Stimulated activated CD4-positive, alpha-beta T cell treated with anti-CD3 and anti-CD28 coated beads, Interleukin-12 subunit alpha, Interleukin-12 subunit beta, amount 100 ng/mL, for 24 hours (primary cell): ENCODE results near the gene BUB1B.
"Not testable (repeated sequence)": the region's sequence is repeated elsewhere in the genome, so short reads cannot be mapped to it uniquely, and the experiment has no call there.

Experiments used
- DNase-seq, 2 experiments: peaks; one replicate each; pipeline ENCODE4 v3.0.0-alpha.2; 2020; ENCODE audit warnings: low read depth in 2 of 2

The BUB1B gene

GRCh38 chr15:40135846-40136450, 24.9 kb upstream of the BUB1B start:
- DNase-seq = not testable (repeated sequence)

GRCh38 chr15:40136470-40137302, 24.2 kb upstream of the BUB1B start:
- no peak for DNase-seq

- DNase-seq = no peak
Measured at GRCh38 chr15:40137303-40138200, 23.3 kb upstream of the BUB1B start.

GRCh38 chr15:40138201-40138570, 22.7 kb upstream of the BUB1B start:
- not testable (repeated sequence) for DNase-seq

GRCh38 chr15:40142428-40142827, 18.4 kb upstream of the BUB1B start:
- no peak for DNase-seq

- no peak for DNase-seq
Measured at GRCh38 chr15:40146037-40146436, 14.8 kb upstream of the BUB1B start.

- DNase-seq = no peak
Measured at GRCh38 chr15:40149339-40149738, 11.5 kb upstream of the BUB1B start.

GRCh38 chr15:40150163-40150925, 10.5 kb upstream of the BUB1B start:
- no peak for DNase-seq

GRCh38 chr15:40151499-40151898, 9.4 kb upstream of the BUB1B start:
- DNase-seq = no peak

GRCh38 chr15:40151991-40152390, 8.9 kb upstream of the BUB1B start:
- DNase-seq = no peak

GRCh38 chr15:40154821-40155220, 6.0 kb upstream of the BUB1B start:
- DNase-seq = not testable (repeated sequence)

- no peak for DNase-seq
Measured at GRCh38 chr15:40155270-40155910, 5.5 kb upstream of the BUB1B start.

GRCh38 chr15:40157778-40158447, 3.0 kb upstream of the BUB1B start:
- no peak for DNase-seq

- DNase-seq = no peak
Measured at GRCh38 chr15:40160021-40160420, 848 bp upstream of the BUB1B start.

- no peak for DNase-seq
Measured at GRCh38 chr15:40161693-40162391, 973 bp downstream of the BUB1B start.

GRCh38 chr15:40162552-40162951, 1.7 kb downstream of the BUB1B start:
- DNase-seq = no peak

- no peak for DNase-seq
Measured at GRCh38 chr15:40163657-40164416, 3.0 kb downstream of the BUB1B start.

- DNase-seq = not testable (repeated sequence)
Measured at GRCh38 chr15:40167374-40167773, 6.5 kb downstream of the BUB1B start.

- DNase-seq = no peak
Measured at GRCh38 chr15:40175160-40175559, 14.3 kb downstream of the BUB1B start.
